Activated T-cell treated with anti-CD3 and anti-CD28 coated beads, Interleukin-2, amount 50 U/mL, for 72 hours (primary cell): Measurements from ENCODE around the gene WDR18. TPM values are rescaled to one million over a fixed set of nuclear protein-coding genes. Genes with fewer than 3 reads are reported as not detected.

Source experiments
- ATAC-seq, 2 donors: fragments of 150-1000 bp; cut with Tn5 transposase; replicated peaks in 1 of 2; 2 replicates each; pipeline ENCODE4 v1.10.0; 2021; ENCODE audit warnings: moderate library complexity in 2 of 2, mild to moderate bottlenecking in 1 of 2
- DNase-seq, 2 donors: peaks; one replicate each; pipeline ENCODE4 v3.0.0; 2021 to 2022; ENCODE audit warnings: mixed read lengths in 1 of 2
- H3K27ac Mint-ChIP-seq: one replicate; pipeline ENCODE4 v1.8.0; 2022; ENCODE audit warnings: mild to moderate bottlenecking, moderate library complexity, mixed read lengths
- H3K27me3 Mint-ChIP-seq: one replicate; pipeline ENCODE4 v1.8.0; 2022; ENCODE audit warnings: low read depth, mixed read lengths
- H3K36me3 Mint-ChIP-seq, 2 donors: one replicate each; pipeline ENCODE4 v1.8.0; 2022; ENCODE audit warnings: mixed read lengths in 2 of 2, mild to moderate bottlenecking in 1 of 2; ENCODE audit not compliant: insufficient read depth in 2 of 2
- H3K4me1 Mint-ChIP-seq: one replicate; pipeline ENCODE4 v1.8.0; 2022; ENCODE audit warnings: low read depth, mixed read lengths
- H3K4me3 Mint-ChIP-seq, 2 donors: one replicate each; pipeline ENCODE4 v1.8.0; 2022; ENCODE audit warnings: mild to moderate bottlenecking in 2 of 2, mixed read lengths in 2 of 2, moderate library complexity in 2 of 2
- H3K9me3 Mint-ChIP-seq, 2 donors: one replicate each; pipeline ENCODE4 v1.8.0; 2022; ENCODE audit warnings: mixed read lengths in 2 of 2
- total RNA-seq, 2 donors: library from RNA; stranded (reverse); gene quantifications; one replicate each; pipeline ENCODE4 v1.2.3, GENCODE V29; 2022

WDR18 gene
- total RNA-seq, 2 donors from 2014 or later: 59.6 TPM

DNA sequence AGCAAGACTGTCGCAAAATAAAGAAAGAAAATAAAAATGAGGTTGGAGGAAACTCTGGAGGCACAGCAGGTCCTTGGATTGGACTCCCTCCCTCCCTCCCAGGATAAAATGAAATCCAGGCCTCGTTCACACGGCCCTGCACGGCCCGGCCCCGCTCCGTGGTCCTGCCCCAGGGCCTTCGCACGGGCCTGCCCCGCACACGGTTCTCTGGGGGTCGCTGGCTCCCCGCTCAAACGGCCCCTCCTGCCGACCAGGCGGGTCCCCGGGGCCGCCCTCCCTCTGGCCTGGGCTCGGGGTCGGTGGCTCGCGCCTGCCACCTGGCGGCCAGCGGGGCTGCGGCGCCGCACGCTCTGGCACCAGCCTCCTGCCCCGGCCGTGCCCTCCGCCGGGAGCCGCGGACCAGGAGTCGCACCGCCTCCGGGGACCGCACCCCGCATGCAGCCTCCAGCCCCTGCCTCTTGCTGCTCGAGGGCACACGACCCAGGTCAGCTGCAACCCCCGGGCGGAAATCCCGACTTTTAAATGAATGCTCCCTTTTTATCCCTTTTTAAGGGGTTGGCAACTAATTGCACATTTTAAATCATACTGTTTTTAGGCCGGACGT is 1.5 kb upstream of the WDR18 start:
- H3K36me3 Mint-ChIP-seq: peaks cover 3 to 6% of the 10 kb centered on the region in 2 donors

DNA sequence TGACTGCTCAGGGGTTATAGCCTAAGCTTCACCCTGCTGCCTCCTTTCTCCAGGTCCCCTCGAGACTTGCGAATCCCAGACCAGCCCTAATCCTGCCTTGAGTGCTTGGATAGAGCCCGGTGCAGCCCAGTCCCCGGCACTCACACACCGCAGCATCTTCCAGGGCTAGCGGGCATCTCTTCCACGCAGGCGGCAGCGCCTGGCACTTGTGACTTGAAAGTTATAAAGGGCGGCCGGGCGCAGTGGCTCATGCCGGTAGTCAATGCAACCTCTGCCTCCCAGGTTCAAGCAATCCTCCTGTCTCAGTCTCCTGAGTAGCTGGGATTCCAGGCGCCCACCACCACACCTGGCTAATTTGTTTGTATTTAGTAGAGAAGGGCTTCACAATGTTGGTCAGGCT is 1.9 kb downstream of the WDR18 start:
- Mint-ChIP-seq H3K27ac (no peak overlapping the region), H3K27me3 (no peaks in the 10 kb centered on the region), H3K9me3 (no peaks in the 10 kb centered on the region), H3K36me3 (peaks cover 3 to 10% of the 10 kb centered on the region in 2 donors), H3K4me3 (peak overlapping the region in 1 of 2 donors; percentile 31), H3K4me1 (peaks cover 13% of the 10 kb centered on the region)
- DNase-seq: no peak
- ATAC-seq: no peak

More for the DNA sequence above, 1.5 kb upstream of the WDR18 start:
- no peaks in the 10 kb centered on the region for H3K27me3 Mint-ChIP-seq
- H3K4me3 Mint-ChIP-seq: peak overlapping the region; percentile 53 to 61
- DNase-seq (peak; percentile 78 to 91), ATAC-seq (peak; percentile 85 to 89)
- no peaks in the 10 kb centered on the region for H3K9me3 Mint-ChIP-seq
- H3K27ac Mint-ChIP-seq: no peak overlapping the region
- peaks cover 13% of the 10 kb centered on the region for H3K4me1 Mint-ChIP-seq

DNA sequence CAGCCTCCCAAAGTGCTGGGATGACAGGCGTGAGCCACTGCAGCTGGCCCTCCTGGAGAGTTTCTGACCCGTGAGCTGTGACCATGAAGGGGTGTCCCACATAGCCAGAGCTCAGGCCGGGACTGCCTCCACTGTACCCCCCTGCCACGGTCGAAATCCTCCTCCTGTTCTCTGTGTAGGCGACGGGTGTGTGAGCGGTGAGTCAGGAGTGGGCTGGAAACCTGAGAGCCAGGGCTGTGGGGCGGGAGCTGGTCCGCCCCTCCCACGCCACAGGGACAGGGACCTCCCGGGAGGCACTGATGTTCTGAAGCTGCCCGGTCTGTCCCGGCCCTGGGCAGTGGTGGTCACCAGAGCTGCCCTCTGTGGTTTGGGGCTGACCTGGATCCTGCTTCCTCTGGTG is 3.9 kb downstream of the WDR18 start:
- Mint-ChIP-seq H3K36me3 (peaks cover 3 to 10% of the 10 kb centered on the region in 2 donors), H3K4me3 (no peak overlapping the region), H3K4me1 (peaks cover 13% of the 10 kb centered on the region), H3K27me3 (no peaks in the 10 kb centered on the region), H3K27ac (no peak overlapping the region), H3K9me3 (no peaks in the 10 kb centered on the region)
- ATAC-seq (no peak), DNase-seq (no peak)

DNA sequence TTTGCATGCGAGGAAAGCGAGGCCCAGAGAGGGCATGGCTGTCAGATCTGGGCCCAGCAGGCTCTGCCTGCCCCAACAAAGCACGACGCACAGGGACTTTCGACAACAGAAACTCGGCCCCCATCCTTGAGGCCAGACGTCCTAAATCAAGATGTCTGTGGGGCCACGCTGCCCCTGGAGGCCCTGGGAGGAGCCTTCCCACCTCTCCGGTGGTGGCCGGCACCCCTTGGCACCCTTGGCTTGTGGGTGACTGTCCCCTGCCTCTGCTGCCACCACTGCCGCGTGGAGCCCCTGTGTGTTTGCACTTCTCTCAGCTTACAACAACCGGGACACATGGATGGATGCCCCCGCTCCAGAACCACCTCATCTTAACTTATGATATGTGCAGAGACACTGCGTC is 4.4 kb downstream of the WDR18 start:
- no peak overlapping the region for H3K27ac Mint-ChIP-seq
- no peaks in the 10 kb centered on the region for H3K9me3 Mint-ChIP-seq
- ATAC-seq (no peak), DNase-seq (no peak)
- H3K36me3 Mint-ChIP-seq: peaks cover 3 to 10% of the 10 kb centered on the region in 2 donors
- no peaks in the 10 kb centered on the region for H3K27me3 Mint-ChIP-seq
- H3K4me3 Mint-ChIP-seq: no peak overlapping the region
- peaks cover 13% of the 10 kb centered on the region for H3K4me1 Mint-ChIP-seq

DNA sequence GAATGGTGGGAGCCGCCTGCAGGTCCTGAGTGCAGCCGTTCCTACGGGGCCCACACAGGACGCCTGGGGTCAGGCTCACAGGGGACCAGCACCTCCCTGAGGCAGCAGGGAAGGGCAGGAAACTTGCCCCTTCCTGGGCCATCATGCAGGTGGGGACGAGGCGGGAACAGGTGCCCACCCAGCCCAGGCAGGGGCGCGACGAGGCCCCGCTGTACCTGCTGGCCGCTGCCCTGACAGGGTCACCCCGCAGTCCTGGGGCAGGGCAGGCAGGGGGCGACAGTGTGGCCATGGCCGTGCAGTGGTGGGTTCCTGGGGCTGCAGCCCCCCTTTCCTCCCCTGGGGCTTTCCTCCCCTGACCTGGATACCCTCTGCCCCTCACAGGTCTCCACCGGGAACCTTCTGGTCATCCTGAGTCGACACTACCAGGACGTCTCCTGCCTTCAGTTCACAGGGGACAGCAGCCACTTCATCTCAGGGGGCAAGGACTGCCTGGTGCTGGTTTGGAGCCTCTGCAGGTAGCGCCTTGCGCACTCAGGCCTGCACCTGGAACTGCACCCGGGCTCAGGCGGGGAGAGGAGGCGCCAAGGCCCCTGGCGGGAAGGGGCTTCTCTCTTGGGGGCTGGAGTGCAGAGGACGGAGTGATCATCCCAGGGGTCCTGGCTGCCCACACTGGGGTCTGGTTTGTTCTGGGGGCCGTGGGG is 5.4 kb downstream of the WDR18 start:
- H3K27me3 Mint-ChIP-seq: no peaks in the 10 kb centered on the region
- ATAC-seq: no peak
- H3K9me3 Mint-ChIP-seq: no peaks in the 10 kb centered on the region
- peaks cover 13% of the 10 kb centered on the region for H3K4me1 Mint-ChIP-seq
- peaks cover 0 to 8% of the 10 kb centered on the region in 2 donors for H3K36me3 Mint-ChIP-seq
- H3K4me3 Mint-ChIP-seq: no peak overlapping the region
- no peak for DNase-seq
- H3K27ac Mint-ChIP-seq: no peak overlapping the region

DNA sequence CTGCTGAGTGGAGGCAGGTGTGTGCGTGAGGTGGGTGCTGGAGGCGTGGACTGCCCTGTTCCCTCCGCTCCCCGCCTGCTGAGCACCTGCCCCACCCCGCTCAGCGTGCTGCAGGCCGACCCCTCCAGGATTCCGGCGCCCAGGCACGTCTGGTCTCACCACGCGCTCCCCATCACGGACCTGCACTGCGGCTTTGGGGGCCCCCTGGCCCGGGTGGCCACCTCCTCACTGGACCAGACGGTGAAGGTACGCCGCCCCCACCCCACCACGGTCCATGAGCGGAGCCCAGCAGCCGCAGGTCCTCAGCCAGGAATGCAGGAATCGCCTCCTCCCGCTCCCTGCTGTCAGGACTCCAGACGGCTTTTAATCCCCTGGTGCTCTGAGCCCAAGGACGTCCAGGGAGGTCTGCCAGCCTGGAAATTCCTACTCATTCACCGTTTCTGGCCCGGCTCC is 6.0 kb downstream of the WDR18 start:
- Mint-ChIP-seq H3K27ac (no peak overlapping the region), H3K36me3 (peaks cover 0 to 8% of the 10 kb centered on the region in 2 donors), H3K4me1 (peaks cover 7% of the 10 kb centered on the region), H3K4me3 (no peak overlapping the region), H3K27me3 (no peaks in the 10 kb centered on the region), H3K9me3 (no peaks in the 10 kb centered on the region)
- ATAC-seq: no peak
- no peak for DNase-seq

DNA sequence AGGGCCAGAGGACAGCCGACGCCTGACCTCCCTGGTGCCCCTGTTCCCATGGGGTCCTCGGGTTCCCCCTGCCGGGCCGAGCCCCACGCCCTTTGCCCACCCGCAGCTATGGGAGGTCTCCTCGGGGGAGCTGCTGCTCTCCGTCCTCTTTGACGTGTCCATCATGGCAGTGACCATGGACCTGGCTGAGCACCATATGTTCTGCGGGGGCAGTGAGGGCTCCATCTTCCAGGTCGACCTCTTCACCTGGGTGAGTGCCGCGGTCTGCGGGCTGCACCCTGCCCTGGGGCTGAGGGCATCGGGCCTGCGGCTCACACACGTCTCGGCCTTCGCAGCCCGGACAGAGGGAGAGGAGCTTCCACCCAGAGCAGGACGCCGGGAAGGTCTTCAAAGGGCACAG is 6.6 kb downstream of the WDR18 start:
- no peaks in the 10 kb centered on the region for H3K9me3 Mint-ChIP-seq

DNA sequence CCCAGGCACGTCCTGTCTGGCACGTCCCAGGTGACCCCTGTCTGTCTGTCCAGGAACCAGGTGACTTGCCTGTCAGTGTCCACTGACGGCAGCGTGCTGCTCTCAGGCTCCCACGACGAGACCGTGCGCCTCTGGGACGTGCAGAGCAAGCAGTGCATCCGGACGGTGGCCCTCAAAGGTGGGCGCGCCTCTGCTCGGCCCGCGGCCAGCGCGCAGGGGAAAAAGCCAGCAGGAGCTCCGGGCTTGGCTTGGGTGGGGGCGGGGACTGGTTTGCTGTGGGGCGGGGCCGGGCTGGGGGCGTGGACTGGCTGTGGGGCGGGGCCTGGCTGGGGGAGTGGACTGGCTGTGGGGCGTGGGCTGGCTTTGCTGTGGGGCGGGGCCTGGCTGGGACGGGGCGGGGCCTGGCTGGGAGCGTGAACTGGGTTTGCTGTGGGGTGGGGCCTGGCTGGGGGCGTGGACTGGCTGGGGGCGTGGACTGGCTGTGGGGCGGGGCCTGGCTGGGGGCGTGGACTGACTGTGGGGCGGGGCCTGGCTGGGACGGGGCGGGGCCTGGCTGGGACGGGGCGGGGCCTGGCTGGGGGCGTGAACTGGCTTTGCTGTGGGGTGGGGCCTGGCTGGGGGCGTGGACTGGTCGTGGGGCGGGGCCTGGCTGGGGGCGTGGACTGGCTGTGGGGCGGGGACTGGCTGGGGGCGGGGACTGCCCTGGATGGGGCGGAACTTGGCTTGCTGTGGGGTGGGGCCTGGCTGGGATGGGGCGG is 7.2 kb downstream of the WDR18 start:
- H3K4me1 Mint-ChIP-seq: peaks cover 4% of the 10 kb centered on the region
- H3K27me3 Mint-ChIP-seq: no peaks in the 10 kb centered on the region
- ATAC-seq: peak; percentile 78 to 81
- H3K27ac Mint-ChIP-seq: no peak overlapping the region
- peak; percentile 73 to 81 for DNase-seq
- H3K4me3 Mint-ChIP-seq: no peak overlapping the region
- peaks cover 0 to 8% of the 10 kb centered on the region in 2 donors for H3K36me3 Mint-ChIP-seq
- H3K9me3 Mint-ChIP-seq: no peaks in the 10 kb centered on the region

More for the DNA sequence above, 6.6 kb downstream of the WDR18 start:
- H3K4me1 Mint-ChIP-seq: peaks cover 2% of the 10 kb centered on the region
- no peak overlapping the region for H3K4me3 Mint-ChIP-seq
- H3K36me3 Mint-ChIP-seq: peaks cover 0 to 8% of the 10 kb centered on the region in 2 donors
- DNase-seq (no peak), ATAC-seq (no peak)
- no peaks in the 10 kb centered on the region for H3K27me3 Mint-ChIP-seq
- H3K27ac Mint-ChIP-seq: no peak overlapping the region

DNA sequence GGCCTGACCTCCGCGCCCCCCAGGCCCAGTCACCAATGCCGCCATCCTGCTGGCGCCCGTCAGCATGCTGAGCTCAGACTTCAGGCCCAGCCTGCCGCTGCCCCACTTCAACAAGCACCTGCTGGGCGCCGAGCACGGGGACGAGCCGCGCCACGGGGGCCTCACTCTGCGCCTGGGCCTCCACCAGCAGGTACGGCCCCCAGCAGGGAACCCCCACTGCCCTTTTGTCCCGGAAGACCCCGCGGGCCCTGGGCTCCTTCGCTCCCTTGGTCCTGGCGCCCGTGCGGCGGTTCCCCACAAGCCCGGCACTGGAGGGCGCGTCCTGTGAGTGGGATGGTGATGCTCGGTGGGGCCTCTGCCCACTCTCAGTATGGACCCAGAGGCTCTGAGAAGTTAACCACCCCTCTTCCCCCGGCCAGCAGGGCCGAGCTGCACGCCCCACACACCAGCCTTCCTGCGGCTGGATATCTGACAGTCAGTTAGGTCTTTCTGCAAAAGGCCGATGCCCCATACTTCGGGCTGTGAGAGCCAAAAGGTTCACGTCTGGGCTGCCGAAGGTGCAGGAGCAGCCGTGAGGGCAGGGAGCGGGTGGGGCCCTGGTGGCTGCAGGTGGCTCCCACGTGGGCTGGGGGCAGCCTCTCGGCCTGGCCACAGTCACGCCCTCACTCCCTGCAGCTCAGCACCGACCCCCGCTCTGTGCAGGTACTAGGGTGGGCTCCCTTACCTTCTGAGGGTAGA is 8.0 kb downstream of the WDR18 start:
- Mint-ChIP-seq H3K36me3 (peaks cover 0 to 4% of the 10 kb centered on the region in 2 donors), H3K27me3 (no peaks in the 10 kb centered on the region), H3K4me3 (no peak overlapping the region), H3K27ac (no peak overlapping the region), H3K9me3 (no peaks in the 10 kb centered on the region), H3K4me1 (peaks cover 11% of the 10 kb centered on the region)
- ATAC-seq (no peak), DNase-seq (no peak)

DNA sequence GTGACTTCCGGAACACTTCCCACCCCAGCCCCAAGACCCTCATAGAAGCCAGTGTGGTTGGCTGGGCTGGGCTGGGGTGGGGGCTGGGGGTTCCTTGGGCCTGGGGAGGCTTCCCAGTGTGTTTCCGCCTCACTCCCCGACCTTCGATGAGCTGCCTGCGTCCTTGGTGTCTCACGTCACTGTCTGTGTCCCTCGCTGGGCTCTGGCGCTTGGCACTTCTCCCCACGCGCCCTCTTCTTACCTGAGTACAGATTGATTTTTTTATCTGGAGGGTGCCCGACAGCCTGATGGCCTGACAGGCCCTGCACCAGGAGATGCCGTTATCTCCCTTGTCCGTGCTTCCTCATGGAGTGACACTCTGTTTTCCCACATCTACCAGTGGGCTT is 8.5 kb downstream of the WDR18 start:
- Mint-ChIP-seq H3K27ac (no peak overlapping the region), H3K27me3 (peaks cover 2% of the 10 kb centered on the region), H3K4me1 (peaks cover 12% of the 10 kb centered on the region), H3K36me3 (peaks cover 0 to 4% of the 10 kb centered on the region in 2 donors), H3K4me3 (no peak overlapping the region), H3K9me3 (no peaks in the 10 kb centered on the region)
- ATAC-seq (no peak), DNase-seq (no peak)

DNA sequence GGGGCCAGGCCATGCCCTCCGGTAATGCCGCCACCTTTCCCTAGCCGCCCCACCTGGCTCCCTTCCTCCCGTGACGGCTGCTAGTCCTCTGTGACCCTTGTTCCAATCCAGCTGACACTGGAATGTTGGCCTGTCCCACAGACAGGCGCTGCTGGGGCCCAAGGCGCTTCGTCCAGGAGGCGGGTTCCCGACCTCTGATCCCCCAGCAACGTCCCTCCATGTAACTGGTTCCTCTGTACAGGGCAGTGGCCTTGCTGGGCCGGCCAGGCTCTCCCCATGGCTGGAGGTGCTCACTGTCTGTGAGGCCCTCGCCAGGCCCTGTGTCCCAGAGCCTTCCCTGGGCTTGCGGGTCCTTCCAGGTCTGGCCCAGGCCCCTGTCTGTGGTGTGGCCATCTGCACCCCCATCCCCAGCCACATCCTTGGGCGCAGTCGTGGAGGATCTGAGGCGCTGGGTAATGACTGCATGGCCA is 9.3 kb downstream of the WDR18 start:
- no peak for DNase-seq
- no peak overlapping the region for H3K27ac Mint-ChIP-seq
- H3K4me1 Mint-ChIP-seq: peaks cover 18% of the 10 kb centered on the region
- H3K27me3 Mint-ChIP-seq: peaks cover 8% of the 10 kb centered on the region
- no peak for ATAC-seq
- peaks cover 0 to 3% of the 10 kb centered on the region in 2 donors for H3K36me3 Mint-ChIP-seq
- no peak overlapping the region for H3K4me3 Mint-ChIP-seq
- H3K9me3 Mint-ChIP-seq: no peaks in the 10 kb centered on the region

DNA sequence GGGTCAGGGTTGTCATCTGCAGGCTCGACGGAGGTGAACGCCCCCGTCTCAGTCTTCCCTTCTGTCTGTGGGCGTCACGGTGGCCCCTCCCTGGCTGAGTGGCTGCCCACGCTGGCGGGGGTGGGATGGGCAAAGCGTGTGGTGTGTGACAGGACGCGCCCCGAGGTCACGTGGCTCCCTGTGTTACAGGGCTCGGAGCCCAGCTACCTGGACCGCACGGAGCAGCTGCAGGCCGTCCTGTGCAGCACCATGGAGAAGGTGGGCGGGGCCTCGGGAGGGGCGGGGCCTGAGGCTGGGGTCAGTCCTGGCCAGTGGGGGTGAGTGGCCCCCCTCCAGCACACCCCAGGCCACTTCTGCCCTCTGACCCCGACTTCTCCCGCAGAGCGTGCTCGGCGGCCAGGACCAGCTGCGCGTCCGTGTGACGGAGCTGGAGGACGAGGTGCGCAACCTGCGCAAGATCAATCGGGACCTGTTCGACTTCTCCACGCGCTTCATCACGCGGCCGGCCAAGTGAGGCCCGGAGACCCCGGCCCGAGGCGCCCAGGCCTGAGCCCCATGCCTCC is 9.8 kb downstream of the WDR18 start:
- H3K4me1 Mint-ChIP-seq: peaks cover 18% of the 10 kb centered on the region
- DNase-seq: no peak
- no peaks in the 10 kb centered on the region for H3K36me3 Mint-ChIP-seq
- no peak for ATAC-seq
- H3K4me3 Mint-ChIP-seq: no peak overlapping the region
- no peaks in the 10 kb centered on the region for H3K9me3 Mint-ChIP-seq
- H3K27ac Mint-ChIP-seq: no peak overlapping the region
- peaks cover 11% of the 10 kb centered on the region for H3K27me3 Mint-ChIP-seq
